GM12875 (cell line): ENCODE results near the gene PRR30.

Source experiments
- H3K4me3 ChIP-seq: one replicate; pipeline ENCODE4 v1.5.1; 2011; ENCODE audit warnings: low read depth, low read length, control low read depth
- TF ChIP-seq, protein P1 (sequence below): IDR thresholded peaks from 2 replicates; pipeline ENCODE4 v1.5.1; 2011; ENCODE audit warnings: low read depth, mild to moderate bottlenecking, control low read depth, inconsistent platforms, low read length, moderate library complexity, borderline replicate concordance; ENCODE audit not compliant: insufficient read depth

PRR30 gene

DNA sequence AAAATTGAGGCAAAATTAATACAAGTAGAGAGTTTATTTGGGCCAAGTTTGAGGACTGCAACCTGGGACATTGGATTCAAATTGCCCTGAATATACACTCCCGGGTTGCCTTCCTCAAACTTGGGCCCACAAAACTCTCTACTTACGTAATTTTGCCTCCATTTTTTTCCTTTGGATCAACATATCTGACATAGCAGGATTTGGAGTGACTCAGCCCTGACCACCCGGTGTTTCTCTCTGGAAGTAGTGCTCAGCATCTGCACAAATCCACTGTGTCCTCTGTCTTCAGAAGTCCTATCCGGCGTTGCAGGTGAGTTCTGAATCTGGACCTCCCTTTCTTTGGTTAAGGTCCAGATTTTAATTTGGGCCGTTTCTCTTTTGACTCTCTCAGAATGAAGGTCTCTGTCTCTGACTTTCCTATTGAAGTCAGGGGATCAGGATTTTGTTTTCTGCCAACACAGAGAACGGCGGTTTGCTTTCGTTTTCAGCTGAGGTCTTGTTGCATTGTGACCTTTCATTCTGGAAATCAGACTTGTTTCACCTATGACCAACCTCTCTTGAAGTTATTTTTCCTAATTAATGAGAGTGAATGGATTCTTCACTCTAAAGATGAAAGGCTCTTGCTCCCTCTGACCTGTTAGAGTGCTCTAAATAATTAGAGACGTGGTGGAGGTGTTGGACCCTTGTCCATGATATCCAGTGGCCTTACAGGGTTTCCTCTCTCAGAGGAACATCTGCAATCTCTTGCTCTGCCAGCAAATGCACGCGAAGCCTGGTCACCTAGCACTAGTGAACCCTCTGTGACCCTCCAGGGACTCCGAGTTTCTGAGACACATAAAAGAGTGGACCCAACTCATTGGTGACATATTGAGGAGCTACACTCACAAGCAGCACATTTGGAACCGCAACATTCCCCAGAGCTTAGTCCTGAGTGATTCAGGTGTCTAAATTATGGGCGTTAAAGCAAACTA is 23.2 kb upstream of the PRR30 start:
- TF ChIP-seq, protein P1, sequence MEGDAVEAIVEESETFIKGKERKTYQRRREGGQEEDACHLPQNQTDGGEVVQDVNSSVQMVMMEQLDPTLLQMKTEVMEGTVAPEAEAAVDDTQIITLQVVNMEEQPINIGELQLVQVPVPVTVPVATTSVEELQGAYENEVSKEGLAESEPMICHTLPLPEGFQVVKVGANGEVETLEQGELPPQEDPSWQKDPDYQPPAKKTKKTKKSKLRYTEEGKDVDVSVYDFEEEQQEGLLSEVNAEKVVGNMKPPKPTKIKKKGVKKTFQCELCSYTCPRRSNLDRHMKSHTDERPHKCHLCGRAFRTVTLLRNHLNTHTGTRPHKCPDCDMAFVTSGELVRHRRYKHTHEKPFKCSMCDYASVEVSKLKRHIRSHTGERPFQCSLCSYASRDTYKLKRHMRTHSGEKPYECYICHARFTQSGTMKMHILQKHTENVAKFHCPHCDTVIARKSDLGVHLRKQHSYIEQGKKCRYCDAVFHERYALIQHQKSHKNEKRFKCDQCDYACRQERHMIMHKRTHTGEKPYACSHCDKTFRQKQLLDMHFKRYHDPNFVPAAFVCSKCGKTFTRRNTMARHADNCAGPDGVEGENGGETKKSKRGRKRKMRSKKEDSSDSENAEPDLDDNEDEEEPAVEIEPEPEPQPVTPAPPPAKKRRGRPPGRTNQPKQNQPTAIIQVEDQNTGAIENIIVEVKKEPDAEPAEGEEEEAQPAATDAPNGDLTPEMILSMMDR, result no peak
- no peak overlapping the region for H3K4me3 ChIP-seq

DNA sequence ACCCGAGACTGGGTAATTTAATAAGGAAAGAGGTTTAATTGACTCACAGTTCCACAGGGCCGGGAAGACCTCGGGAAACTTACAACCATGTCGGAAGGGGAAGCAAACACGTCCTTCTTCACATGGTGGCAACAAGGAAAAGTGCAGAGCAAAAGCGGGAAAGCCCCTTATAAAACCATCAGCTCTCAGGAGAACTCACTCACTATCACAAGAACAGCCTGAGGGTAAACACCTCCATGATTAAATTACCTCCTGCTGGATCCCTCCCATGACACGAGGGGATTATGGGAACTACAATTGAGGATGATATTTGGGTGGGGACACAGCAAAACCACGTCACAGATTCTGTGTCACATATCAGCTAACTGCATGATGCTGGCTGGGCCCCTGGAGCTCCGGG is 21.0 kb upstream of the PRR30 start:
- H3K4me3 ChIP-seq, result no peak overlapping the region
- TF ChIP-seq, protein P1, result no peak

DNA sequence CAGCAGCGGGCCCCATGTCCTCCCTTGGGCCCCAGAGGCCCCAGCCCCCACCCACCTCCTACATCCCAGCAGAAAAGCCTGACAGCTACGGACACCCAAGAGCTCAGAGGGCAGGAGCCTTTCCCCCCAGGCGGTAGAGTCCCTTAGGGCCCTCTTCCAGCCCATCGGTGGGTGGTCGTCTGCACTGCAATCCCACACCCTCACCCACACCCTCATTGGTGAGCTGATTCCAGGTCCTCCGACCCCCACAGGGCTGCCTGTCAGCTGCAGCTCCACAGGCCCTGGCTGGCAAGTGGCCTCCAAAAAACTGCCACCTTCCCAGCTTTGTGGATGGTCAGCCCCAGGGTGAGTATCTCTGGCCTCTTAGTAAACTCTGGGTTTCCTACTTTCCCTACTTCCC is 20.1 kb upstream of the PRR30 start:
- no peak overlapping the region for H3K4me3 ChIP-seq
- TF ChIP-seq, protein P1, result no peak

DNA sequence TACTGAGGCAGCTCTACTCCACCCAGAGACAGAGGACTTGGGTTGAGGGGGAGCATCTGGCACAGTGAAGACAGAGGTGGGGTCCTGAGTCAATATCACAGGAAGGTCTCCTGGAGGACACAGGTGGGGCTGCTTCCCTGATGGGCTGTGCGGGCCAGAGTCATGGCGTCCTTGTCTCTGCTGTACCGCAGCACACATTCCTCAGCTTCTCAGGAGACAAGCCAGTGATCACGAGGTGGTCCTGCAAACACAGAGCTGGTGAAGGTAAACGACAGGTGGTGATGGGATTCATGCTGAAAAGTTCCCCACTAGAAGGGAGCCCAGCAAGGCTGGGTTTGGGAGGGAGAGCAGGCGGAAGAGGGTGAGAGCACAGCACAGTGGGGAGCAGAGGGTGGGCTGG is 19.3 kb upstream of the PRR30 start:
- H3K4me3 ChIP-seq, result no peak overlapping the region
- TF ChIP-seq, protein P1, result no peak

DNA sequence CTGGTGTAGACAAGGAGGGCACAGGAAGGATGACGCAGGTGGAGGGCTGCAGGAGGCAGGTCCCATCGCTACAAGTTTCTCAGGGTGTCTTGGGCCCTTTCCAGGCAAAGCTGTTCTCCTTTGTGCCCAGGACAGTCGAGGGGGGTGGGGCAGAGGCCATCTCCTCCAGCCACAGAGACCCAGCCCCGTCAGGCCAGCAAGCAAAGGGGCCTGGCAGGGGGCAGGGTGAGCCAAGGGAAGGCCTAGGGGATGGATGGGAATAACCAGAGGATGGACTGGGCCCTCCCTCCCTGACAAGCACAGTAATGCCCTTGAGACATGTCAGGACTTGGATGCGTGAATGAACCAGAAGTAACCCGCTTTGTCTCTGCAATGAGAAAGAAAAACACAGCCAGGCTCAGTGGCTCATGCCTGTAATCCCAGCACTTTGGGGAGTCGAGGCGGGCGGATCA is 15.9 kb upstream of the PRR30 start:
- TF ChIP-seq, protein P1, result no peak
- H3K4me3 ChIP-seq, result no peak overlapping the region

DNA sequence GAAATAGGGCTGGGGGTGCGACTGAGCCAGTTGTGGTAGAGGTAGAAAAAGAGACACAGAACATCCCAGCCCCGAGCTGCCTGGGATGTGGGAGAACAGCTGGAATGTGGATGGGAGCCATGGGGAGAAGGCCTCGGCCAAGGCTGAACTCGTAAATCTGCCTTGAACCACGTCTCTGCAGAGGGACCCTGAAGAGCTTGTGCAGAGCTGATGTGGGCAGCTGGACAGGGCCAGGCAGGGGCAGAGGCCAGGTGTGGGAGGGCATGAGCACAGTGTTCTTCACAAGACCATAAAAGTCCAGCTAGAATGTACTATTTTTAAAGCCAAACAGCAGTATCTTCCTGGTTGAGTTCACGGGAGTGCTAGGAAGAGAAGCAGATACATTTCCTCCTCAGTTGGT is 15.3 kb upstream of the PRR30 start:
- TF ChIP-seq, protein P1, result no peak

DNA sequence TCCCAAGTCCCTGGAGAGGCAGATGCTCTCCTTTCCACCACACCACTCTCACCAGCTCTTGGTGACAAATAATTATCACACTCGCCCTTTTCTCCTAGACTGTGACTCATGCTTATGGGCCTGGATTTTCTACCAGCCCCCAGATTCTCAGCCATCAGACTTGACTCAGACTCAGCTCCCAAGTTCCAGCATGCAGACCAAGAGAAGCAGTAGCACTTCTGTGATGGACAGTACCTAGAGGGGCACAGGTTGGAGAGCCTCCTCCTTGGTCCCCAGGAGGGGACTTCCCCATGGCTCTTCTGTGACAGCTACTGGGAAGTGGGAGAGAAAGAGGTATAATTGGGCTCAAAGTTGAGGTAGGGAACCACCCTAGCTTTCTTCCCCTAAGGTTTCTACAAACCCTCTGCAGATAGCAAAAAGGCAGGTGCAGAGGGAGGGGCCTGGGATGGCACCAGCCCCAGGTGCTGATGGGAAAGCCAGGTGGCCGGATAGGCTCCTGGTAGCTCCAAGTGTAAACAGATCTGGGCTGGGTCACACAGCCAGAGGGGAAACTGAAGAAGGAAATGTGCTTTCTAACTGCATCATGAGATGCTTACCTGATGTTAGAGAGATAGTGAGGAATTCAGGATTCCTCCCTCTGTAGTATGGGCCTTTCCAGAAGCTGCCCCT is 13.7 kb upstream of the PRR30 start:
- no peak overlapping the region for H3K4me3 ChIP-seq
- TF ChIP-seq, protein P1, result no peak

More for the DNA sequence above, 15.3 kb upstream of the PRR30 start:
- H3K4me3 ChIP-seq, result no peak overlapping the region
